ENCODE data around the gene INSR.
"Not testable (repeated sequence)": the region's sequence is repeated elsewhere in the genome, so short reads cannot be mapped to it uniquely, and the experiment has no call there.

INSR gene

DNA sequence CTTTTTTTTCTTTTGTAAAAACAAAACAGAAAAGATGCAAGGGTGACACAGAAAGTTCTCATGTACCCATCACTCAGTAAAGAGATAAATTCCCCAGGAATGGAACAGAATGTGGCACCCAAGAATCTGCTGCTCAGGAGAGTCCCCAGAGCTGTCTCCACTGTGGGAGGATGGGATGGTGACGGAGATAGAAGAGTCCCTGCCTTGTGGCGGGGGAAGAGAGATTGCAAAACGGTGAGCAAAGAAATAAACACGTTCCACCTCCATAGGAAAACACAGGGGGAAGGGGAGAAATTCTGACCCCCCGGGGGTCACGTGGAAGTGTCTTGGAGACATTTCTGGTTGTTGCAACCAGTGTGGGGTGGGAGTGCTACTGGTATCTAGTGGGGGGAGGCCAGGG lies 76.4 kb downstream of the INSR start:
- DNase-seq = no peak

DNA sequence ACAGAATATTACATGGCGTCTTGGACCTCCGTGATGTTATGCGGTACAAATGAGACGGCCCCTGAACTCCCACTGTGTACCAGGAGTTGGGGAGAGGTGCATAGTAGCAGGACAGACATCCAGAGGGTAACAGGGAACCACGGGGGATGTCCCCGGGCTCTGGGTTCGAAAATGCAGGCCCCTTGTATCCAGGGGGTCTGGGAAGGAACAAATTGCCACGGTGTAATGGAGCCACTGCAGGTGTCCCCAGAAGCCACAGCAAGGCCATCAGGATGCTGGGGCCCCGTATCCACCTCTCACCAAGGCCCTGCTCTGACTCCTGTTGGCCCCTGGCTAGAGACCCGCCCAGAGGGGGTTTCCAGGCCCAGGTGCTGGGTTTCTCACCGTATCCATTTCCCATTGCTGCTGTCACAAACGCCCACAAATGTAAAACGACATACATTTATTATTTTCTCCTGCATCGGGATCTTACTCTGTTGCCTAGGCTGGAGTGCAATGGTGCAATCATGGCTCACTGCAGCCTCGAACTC lies 77.8 kb downstream of the INSR start:
- no peak for DNase-seq

DNA sequence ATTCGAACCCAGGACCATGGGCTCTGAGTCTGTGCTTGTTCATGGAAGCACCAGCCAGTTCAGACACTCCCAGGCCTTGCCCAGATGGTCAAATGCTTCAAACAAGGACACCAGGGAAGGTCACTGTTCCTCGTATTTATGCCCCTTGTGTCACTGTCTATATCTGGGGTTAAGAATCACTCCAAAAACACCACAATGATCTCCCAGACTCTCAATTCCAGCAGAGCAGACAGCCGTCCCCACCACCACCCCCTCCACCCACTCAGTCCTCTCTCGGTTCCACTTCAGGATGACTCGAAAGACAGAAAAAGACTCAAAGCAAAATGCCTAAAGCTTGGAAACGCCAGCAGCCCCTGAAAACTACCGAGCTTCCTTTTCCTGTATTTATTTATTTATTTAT lies 79.0 kb downstream of the INSR start:
- DNase-seq = no peak

DNA sequence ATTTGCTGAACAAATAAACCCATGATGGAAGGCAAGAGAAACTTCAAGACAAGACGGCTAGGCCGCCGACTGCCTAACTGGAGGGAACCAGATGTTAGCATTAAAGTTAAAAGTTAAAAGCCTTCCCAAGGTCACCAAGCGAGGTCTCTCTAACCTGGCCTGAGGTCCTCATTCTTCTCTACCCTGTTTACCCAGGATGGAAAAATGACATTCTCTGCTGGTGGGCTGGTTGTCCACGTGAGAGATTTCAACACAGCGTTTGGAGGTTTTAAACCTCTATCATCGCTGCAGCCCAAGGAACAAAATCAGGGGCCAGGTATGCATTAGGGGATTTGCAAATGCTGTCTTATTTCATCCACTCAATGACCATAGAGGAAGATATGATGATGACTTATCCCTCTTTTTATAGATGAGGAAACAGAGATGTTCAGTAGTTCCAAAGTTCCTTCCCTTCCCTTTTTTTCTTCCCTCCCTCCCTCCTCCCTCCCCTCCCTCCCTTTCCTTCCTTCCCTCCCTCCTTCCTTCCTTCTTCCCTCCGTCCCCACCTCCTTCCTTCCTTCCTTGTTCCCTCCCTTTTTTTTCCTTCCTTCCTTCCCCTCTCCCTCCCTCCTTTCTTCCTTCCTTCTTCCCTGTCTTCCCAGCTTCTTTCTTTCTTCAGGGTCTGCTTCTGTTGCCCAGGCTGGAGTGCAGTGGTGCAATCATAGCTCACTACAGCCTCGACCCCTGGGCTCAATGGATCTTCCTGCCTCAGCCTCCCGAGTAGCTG lies 79.7 kb downstream of the INSR start:
- DNase-seq = no peak

DNA sequence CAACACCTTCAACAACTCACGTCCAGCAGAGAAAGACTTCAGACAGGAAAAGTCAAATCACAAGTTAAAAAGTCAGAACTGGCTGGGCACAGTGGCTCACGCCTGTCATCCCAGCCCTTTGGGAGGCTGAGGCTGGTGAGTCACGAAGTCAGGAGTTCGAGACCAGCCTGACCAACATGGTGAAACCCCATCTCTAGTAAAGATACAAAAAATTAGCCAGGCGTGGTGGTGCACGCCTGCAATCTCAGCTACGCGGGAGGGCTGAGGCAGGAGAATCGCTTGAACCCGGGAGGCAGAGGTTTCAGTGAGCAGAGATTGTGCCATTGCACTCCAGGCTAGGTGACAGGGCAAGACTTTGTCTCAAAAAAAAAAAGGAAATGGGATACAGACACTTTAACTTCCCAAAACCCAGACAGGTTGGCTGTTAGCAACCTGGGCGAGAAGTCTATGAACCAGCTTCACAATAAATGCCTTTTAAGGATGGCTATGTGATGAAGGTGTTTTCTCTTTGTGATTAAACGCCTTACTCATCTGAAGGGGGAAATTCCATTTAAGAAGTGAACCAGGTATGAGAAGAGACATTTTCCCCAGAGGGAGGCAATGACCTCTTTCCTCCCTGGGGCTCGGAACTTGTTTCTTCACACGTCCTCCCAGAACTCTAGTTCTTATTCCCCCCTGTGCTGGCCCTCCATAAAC lies 80.4 kb downstream of the INSR start:
- DNase-seq = no peak

DNA sequence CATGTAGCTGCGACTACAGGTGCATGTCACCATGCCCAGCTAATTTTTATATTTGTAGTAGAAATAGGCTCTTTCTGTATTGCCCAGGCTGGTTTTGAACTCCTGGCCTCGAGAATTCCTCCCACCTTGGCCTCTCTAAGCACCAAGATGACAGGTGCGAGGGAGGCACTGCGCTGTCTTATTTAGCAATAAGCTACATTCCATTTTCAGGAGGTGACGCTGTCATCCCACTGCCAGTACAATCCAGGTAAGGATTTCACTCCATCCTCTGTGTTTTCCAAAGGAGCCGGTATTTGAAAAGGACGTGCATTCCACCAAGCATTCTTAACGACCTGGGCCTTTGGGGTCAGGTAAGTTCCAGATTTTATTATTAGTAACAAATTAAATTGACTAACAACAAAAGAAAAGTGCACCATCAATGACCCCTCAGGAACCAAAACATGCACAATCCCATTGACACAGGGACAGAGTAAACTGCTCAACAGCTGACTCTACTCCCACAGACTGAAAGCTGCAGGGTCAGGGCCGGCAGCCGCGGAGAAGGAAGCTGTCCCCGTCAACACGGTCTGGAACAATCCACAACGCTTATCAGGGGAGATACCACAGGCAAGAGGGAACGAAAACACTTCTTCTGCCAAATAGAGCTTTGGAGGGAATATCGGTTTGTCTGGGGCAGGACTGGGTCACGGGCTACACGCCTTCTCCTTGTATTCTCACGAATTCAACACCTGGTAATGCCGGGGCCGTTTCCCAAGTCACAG lies 82.8 kb downstream of the INSR start:
- no peak for DNase-seq

DNA sequence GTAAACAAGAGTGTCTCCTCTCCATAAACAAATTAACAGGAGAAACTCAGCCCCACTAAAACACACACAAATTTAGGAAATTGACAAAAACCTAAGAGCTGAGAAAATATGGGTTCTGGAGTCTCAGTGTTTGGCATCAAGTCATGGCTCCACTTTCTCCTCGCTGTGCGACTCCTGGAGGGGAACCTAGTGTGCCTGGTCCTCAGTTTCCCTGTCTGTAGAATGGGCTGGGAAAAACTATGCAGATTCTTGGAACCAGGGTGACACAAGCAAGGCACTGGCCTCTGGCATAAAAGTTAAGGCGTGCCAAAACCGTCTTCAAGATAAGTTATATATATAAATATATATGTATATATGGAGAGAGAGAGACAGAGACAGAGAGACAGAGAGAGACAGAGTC lies 83.9 kb downstream of the INSR start:
- no peak for DNase-seq

DNA sequence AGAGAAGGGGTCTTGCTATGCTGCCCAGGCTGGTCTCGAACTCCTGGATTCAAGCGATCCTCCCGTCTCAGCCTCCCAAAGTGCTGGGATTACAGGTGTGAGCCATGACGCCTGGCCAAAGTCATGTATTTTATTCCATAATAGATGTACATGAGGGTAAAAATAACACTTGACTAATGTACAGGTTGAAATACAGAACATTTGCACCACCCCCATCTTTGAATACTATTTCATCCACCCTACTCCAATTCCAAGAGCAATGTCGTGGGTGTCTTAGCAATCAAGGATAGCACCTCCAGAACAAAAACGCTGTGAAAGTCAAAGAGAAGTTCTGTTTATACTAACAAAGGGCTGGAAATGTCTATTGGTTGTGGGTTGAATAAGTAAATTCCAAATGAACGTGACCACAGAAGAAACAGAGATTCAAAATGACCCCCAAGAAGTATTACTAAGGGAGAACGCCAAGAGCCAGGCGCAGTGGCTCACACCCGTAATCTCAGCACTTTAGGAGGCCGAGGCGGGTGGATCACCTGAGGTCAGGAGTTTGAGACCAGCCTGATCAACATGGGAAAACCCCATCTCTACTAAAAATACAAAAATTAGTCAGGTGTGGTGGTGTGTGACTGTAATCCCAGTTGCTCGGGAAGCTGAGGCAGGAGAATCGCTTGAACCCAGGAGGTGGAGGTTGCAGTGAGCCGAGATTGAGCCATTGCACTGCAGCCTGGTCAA lies 84.5 kb downstream of the INSR start:
- DNase-seq = not testable (repeated sequence)

DNA sequence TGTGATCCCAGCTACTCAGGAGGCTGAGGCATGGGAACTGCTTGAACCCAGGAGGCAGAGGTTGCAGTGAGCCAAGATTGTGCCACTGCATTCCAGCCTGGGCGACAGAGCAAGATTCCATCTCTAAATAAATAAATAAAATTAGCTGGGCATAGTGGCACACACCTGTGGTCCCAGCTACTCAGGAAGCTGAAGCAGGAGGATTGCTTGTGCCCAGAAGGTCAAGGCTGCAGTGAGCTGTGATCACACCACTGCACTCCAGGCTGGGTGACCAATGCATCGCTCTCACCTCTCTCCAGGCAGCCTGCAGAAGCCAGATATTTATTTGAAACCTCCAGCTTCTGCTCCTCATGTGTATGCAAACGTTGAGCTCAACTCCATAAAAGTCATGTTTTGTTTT lies 85.2 kb downstream of the INSR start:
- not testable (repeated sequence) for DNase-seq

DNA sequence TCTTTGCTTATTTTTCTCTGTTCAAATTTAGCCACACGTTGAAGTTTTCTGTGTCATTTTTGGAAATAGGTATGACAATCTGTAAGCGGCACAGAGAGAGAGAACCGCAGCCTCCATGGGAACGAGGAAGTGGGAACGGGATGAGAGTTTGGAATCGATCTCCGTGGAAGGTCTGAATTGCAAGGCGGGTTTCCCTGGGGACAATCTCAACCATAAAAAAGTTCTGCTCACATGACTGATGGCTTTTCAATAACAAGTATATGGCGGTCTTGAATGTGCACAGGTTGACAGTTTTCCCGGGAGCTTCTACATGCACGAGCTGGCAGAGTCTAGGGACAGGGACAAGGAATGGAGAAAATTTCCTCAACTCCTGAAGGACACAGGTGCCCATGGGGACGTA lies 90.9 kb downstream of the INSR start:
- no peak for DNase-seq

DNA sequence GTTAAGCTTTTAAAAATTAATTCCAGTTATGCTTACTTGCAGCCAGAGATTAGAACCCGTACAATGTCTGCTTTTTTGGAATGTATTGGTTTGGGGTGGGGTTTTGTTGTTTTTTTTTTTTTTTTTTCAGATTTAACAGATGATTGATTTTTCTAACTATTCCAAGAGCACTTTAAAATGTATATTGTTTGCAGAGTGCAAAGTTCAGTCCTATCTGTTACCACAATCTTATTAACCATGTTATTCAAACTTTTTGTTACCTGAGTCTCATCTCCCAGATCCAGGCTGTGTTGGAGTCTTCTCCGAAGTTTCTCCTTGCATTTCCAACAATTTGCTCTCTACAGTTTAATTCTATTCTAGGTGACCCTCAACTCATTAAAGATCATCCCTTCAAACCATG lies 91.3 kb downstream of the INSR start:
- no peak for DNase-seq

DNA sequence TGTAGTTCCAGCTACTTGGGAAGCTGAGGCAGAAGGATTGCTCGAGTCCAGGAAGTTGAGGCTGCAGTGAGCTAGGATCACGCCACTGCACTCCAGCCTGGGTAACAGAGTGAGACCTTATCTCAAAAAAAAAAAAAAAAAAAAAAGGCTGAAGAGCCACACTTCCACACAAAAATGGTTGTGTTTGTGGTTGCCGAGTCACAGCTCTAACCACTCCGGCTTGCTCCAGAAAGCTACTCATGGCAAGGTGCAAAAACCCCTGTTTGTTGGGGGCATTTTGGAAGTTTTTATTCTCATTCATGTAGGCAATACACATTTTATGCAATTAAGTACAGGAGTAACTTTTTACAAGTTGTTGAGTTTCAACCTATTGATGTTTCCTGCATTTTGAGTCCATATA lies 93.5 kb downstream of the INSR start:
- DNase-seq = no peak

DNA sequence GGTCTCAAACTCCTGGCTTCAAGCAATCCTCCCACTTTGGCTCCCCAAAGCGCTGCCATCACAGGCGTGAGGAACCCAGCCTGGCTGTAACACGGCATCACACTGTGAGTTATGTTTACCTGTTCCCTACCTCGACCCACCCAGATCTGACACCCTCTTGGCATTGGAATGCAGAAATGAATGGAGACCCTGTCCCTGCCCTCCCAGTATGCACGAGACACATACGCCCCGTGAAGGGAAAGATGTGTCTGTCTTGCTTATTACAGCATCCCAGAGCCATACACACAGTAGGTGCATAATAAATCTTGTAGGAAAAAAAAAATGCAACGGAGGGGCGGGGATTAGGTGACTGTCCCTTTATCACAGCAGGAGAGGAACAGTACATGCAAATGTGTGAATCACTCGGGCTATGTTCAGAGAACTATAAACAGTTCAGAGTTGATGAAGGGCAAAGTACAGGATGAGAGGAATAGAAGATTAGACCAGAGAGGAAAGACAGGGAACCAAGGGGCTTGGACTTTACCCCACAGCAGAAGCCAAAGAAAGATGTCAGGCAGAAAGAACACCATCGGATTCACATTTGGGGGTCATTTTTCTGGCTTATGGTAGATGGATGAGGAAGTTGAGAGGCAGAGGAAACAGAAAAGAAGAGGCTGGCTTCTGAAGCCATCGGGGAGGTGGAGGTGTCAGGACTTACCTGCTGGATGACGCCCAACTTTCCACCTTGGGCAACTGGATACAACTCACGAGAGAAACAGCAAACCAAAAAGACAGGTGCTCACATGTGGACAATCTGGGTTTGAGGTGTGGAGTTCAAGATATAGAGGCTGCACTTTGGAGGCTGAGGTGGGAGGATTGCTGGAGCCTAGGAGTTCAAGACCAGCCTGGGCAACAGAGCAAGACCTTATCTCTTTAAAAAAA lies 94.3 kb downstream of the INSR start:
- DNase-seq = no peak

DNA sequence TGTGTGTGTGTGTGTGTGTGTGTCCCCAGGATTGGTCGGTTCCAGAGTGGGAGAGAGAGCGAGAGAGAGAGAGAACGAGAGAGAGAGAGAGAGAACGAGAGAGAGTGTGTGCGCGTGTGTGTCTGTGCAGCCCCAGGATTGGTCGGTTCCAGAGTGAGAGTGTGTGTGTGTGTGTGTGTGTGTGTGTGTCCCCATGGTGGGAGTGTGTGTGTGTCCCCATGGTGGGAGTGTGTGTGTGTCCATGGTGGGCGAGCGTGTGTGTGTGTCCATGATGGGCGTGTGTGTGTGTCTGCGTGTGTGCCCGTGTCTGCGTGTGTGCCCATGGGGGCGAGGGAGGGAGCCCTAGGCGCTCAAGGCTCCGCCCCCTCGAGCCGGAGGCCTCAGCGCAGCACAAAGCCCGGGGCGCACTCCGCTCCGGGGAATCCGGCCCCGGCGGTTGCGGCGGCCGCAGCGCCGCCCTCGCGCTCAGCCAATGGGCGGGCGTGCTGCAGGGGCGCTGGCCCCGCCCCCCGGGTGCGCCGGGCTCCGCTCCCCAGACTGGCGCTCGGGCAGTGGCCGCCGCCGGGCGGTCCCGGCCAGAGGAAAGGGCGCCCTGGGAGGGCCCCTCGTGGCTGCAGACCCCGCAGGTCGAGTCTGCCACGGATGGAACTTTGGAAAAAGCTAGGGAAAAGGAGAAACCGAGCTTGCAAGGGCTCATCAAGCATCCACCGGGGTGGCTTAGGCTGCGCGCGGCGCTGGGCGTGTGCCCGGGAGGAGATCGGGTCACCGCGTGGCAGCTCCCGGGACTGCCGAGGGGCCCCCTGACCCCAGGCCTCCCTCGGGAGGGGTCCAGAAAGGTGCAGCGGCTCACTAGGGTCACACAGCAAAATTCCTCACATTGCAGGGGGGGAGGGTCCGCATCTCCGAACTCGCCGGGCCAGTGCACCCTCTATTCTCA lies 96.2 kb downstream of the INSR start:
- peak; percentile 82 for DNase-seq

DNA sequence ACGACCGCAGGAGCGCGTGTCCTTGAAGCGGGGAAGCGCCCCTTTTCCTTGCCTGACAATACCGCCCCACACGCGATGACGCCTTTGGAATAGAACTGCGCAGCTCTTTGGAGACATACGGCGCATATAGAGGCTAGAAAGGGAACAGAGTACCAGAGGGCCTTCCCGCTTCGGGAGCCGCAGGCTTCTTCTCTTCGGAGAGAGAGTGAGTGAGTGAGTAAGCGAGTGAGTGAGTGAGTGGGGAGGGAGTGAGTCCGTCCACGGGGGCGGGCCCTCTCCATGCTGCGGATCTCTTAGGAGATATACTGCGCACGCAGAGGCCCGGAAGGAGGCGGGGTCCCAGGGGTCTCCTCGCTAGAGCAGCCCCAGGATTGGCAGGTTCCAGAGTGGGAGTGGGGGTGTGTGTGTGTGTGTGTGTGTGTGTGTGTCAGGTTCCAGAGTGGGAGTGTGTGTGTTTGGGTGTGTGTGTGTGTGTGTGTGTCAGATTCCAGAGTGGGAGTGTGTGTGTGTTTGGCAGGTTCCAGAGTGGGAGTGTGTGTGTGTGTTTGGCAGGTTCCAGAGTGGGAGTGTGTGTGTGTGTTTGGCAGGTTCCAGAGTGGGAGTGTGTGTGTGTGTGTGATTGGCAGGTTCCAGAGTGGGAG lies 97.0 kb downstream of the INSR start:
- peak; percentile 48 for DNase-seq

DNA sequence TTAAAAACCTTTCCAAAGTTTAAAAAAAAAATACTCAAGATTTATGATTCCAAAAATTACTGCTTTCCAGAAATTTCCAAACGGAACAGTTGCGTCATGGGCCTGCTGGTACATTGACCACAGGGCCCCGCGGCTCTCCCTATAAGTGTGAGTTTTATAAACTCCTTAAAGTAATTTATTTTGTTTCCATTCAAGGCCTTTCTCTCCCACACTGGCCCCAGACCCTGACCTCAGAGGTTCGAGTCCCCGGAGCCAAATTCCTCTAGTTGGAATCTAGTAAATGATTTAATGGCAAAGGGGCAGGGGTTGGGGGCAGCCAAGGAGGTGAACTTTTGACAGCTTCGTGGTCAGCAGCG lies 97.5 kb downstream of the INSR start:
- no peak for DNase-seq

DNA sequence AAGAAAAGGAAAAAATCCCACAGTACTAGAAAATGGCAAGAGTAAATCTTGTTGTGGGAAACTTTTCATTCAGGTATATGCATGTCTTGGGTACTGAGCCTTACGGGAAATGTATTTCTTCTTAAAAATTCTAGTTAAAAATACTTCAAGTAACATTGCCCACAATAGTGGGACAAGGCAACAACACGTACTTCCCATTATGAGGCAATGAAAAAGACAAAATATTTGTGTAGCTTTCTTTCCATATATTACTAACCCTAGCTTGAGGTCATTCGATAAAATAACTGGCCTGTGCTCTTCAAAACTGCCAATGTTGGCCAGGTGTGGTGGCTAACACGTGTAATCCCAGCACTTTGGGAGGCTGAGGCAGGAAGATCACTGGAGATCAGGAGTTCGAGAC lies 99.2 kb downstream of the INSR start:
- no peak for DNase-seq

DNA sequence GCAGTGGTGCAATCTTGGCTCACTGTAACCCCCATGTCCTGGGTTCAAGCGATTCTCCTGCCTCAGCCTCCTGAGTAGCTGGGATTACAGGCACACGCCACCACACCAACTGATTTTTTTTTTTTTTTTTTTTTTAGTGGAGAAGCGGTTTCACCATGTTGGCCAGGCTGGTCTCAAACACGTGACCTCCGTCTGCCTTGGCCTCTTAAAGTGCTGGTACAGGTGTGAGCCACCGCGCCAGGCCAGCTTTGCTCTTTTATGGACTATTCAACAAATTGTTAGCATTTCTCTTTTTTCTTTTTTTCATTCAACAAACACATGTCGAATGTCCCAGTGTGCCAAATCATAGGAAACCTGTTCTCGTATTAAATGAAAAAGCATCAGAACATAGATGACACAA lies 99.6 kb downstream of the INSR start:
- DNase-seq = no peak

DNA sequence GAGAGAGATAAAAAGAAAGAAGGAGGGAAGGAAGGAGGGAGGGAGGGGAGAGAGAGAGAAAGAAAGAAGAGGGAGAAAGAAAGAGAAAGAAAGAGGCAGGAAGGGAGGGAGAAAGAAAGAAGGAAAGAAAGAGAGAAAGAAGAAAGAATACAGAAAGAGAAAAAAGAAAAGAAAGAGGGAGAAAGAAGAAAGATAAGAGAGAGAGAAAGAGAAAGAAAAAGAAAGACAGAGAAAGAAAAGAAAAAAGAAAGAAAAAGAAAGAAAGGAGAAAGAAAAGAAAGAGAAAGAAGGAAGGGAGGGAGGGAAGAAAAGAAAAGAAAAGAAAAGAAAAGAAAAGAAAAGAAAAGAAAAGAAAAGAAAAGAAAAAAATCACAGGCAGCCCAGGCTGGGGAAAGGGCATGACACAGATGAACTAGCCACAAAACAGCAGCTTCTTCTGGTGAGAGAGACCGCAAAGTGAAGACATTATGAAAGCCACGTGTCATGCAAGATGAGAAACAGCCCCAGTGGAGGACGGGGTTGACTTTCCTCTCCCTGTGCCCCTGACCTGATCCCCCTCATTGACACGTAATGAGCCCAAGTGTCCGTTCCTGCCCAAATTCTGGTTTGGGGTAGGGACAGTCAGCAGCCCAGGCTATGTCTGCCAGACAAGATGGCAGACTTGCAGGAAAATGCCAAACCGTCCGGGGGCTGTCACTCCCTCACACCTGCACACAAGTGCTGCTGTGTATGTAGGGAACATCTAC lies 102.1 kb downstream of the INSR start:
- no peak for DNase-seq
